OCI-LY3 (cell line): ENCODE data around the gene PCSK6.

Experiments
- H2AFZ ChIP-seq: fragments of 200-600, 300-600 bp; shearing (Covaris generic); 2 replicates; pipeline ENCODE4 v1.6.0; 2014; ENCODE audit warnings: antibody characterized with exemption, low read depth, low read length
- H3K27ac ChIP-seq: fragments of 200-600, 300-600 bp; sonication (generic); 2 replicates; pipeline ENCODE4 v1.5.1; 2014; ENCODE audit warnings: mild to moderate bottlenecking, low read length, moderate library complexity, mixed read lengths
- H3K27me3 ChIP-seq: fragments of 200-600, 300-600 bp; sonication (generic); 2 replicates; pipeline ENCODE4 v1.6.1; 2014; ENCODE audit warnings: low read depth, low read length, mixed read lengths
- H3K36me3 ChIP-seq: fragments of 200-600, 300-600 bp; sonication (generic); replicated peaks from 2 replicates; pipeline ENCODE3; 2014; ENCODE audit warnings: low read depth, low read length, mixed read lengths
- H3K4me1 ChIP-seq: fragments of 300-600, 200-600 bp; sonication (generic); 2 replicates; pipeline ENCODE4 v1.6.1; 2014; ENCODE audit warnings: low read length, mixed read lengths
- H3K4me2 ChIP-seq: fragments of 200-600, 300-600 bp; sonication (generic); 2 replicates; pipeline ENCODE4 v1.6.1; 2014; ENCODE audit warnings: low read length, mixed read lengths
- H3K4me3 ChIP-seq: fragments of 300-600, 200-600 bp; sonication (generic); 2 replicates; pipeline ENCODE4 v1.5.1; 2014; ENCODE audit warnings: antibody characterized with exemption, mild to moderate bottlenecking, low read length, moderate library complexity
- H3K79me2 ChIP-seq: fragments of 300-600, 200-600 bp; shearing (Covaris generic); 2 replicates; pipeline ENCODE4 v1.6.1; 2014; ENCODE audit warnings: mild to moderate bottlenecking, low read length, mixed read lengths
- H3K9ac ChIP-seq: fragments of 300-600, 200-600 bp; shearing (Covaris generic); 2 replicates; pipeline ENCODE4 v1.6.0; 2014; ENCODE audit warnings: mild to moderate bottlenecking, low read length, moderate library complexity
- H3K9me3 ChIP-seq: fragments of 200-600, 300-600 bp; shearing (Covaris generic); 2 replicates; pipeline ENCODE4 v1.6.1; 2014; ENCODE audit warnings: low read length, mixed read lengths; ENCODE audit not compliant: insufficient read depth
- H4K20me1 ChIP-seq: fragments of 200-600, 300-600 bp; sonication (generic); 2 replicates; pipeline ENCODE4 v1.6.1; 2016; ENCODE audit warnings: low read length, mixed read lengths; ENCODE audit not compliant: insufficient read depth
- CTCF ChIP-seq: fragments of 200-600, 300-600 bp; sonication (generic); IDR thresholded peaks from 2 replicates; pipeline ENCODE4 v1.5.1; 2014; ENCODE audit warnings: antibody characterized with exemption, low read length, low read depth
- EZH2phosphoT487 ChIP-seq: fragments of 200-600 bp; shearing (Covaris generic); IDR thresholded peaks from 2 replicates; pipeline ENCODE4 v1.6.1; 2018; ENCODE audit warnings: antibody characterized with exemption, mixed run types, low read depth

The PCSK6 gene

GRCh38 chr15:101500865-101501551 lies 11.5 kb upstream of the PCSK6 start:
- Histone ChIP-seq H3K9ac (no peak overlapping the region), H3K27ac (no peak overlapping the region), H4K20me1 (no peaks in the 10 kb centered on the region), H3K79me2 (no peaks in the 10 kb centered on the region), H3K4me1 (peaks cover 27% of the 10 kb centered on the region), H3K9me3 (no peaks in the 10 kb centered on the region), H3K4me2 (peak overlapping the region; percentile 42), H3K27me3 (peaks cover 51% of the 10 kb centered on the region), H2AFZ (no peak overlapping the region), H3K36me3 (no peaks in the 10 kb centered on the region), H3K4me3 (no peak overlapping the region)
- TF ChIP-seq EZH2phosphoT487: no peak
- TF ChIP-seq CTCF: no peak

GRCh38 chr15:101499863-101500713 lies 10.6 kb upstream of the PCSK6 start:
- peaks cover 60% of the 10 kb centered on the region for H3K27me3 ChIP-seq
- no peaks in the 10 kb centered on the region for H3K79me2 ChIP-seq
- H3K9ac ChIP-seq: no peak overlapping the region
- H3K36me3 ChIP-seq: no peaks in the 10 kb centered on the region
- H3K9me3 ChIP-seq: no peaks in the 10 kb centered on the region
- TF ChIP-seq EZH2phosphoT487: no peak
- no peak for TF ChIP-seq CTCF
- H3K4me2 ChIP-seq: peak overlapping the region; percentile 52
- H2AFZ ChIP-seq: no peak overlapping the region
- no peaks in the 10 kb centered on the region for H4K20me1 ChIP-seq
- H3K27ac ChIP-seq: no peak overlapping the region
- peak overlapping the region; percentile 10; the same call in 1 of the 2 replicates for H3K4me3 ChIP-seq
- peaks cover 27% of the 10 kb centered on the region for H3K4me1 ChIP-seq

- peaks cover 65% of the 10 kb centered on the region for H3K27me3 ChIP-seq
- no peak overlapping the region for H3K4me2 ChIP-seq
- no peak for TF ChIP-seq CTCF
- no peak for TF ChIP-seq EZH2phosphoT487
- no peak overlapping the region for H2AFZ ChIP-seq
- peaks cover 38% of the 10 kb centered on the region for H3K4me1 ChIP-seq
- H3K36me3 ChIP-seq: no peaks in the 10 kb centered on the region
- H3K79me2 ChIP-seq: no peaks in the 10 kb centered on the region
- H3K9me3 ChIP-seq: no peaks in the 10 kb centered on the region
- H3K4me3 ChIP-seq: no peak overlapping the region
- no peak overlapping the region for H3K27ac ChIP-seq
- no peak overlapping the region for H3K9ac ChIP-seq
- no peaks in the 10 kb centered on the region for H4K20me1 ChIP-seq
These were observed 9.4 kb upstream of the PCSK6 start for GRCh38 chr15:101498717-101499480.
